GM18519 (cell line): ENCODE data around the gene LDAH.

Source experiments
- ATAC-seq: cut with Tn5 transposase; IDR thresholded peaks from one replicate; pipeline ENCODE4 v1.9.1; 2021; ENCODE audit warnings: mild to moderate bottlenecking, moderate library complexity; ENCODE audit not compliant: unreplicated experiment, low FRiP score

The LDAH gene

GRCh38 chr2:20670315-20671035 is 152.4 kb downstream of the LDAH start:
- ATAC-seq: no peak

- no peak for ATAC-seq
These were observed 153.2 kb downstream of the LDAH start for GRCh38 chr2:20669562-20670314.

- ATAC-seq: no peak
These were observed 153.9 kb downstream of the LDAH start for GRCh38 chr2:20668871-20669475.

GRCh38 chr2:20668451-20668850 is 154.4 kb downstream of the LDAH start:
- ATAC-seq: no peak

- ATAC-seq: no peak
These were observed 155.1 kb downstream of the LDAH start for GRCh38 chr2:20667531-20668401.

GRCh38 chr2:20667151-20667530 is 155.8 kb downstream of the LDAH start:
- no peak for ATAC-seq

- no peak for ATAC-seq
These were observed 156.4 kb downstream of the LDAH start, which contains the start of gene GDF7 for GRCh38 chr2:20666304-20667150. TSS of gene GDF7 (plus strand) at chr2:20667144. CDS start at chr2:20667240, 96 bp downstream.

- ATAC-seq: no peak
These were observed 156.9 kb downstream of the LDAH start for GRCh38 chr2:20666005-20666303.

- no peak for ATAC-seq
These were observed 157.5 kb downstream of the LDAH start for GRCh38 chr2:20665243-20666004.

- ATAC-seq: no peak
These were observed 158.3 kb downstream of the LDAH start for GRCh38 chr2:20664431-20665242.

GRCh38 chr2:20664071-20664390 is 158.9 kb downstream of the LDAH start:
- no peak for ATAC-seq

GRCh38 chr2:20663196-20664070 is 159.5 kb downstream of the LDAH start:
- ATAC-seq: no peak

- ATAC-seq: no peak
These were observed 160.5 kb downstream of the LDAH start for GRCh38 chr2:20662308-20662937.

- no peak for ATAC-seq
These were observed 161.2 kb downstream of the LDAH start for GRCh38 chr2:20661421-20662307.

- ATAC-seq: no peak
These were observed 162.1 kb downstream of the LDAH start for GRCh38 chr2:20660506-20661420.
